HepG2 (cell line): ENCODE measurements around the gene GRHL1. TPM values are rescaled to one million over a fixed set of nuclear protein-coding genes. Genes with fewer than 3 reads are reported as not detected.
A peak's percentile ranks its signal among the peaks of the same experiment; 100 is the strongest.

Experiments used
- ATF4 ChIP-seq, 2 experiments: fragments of 450-650 bp in 1 of 2; sonication (generic) in 1 of 2; formaldehyde crosslinking; IDR thresholded peaks; 2 replicates each; pipeline versions ENCODE4 v1.5.0 to v1.8.0; 2020 to 2022; ENCODE audit warnings: mild to moderate bottlenecking in 1 of 2, missing genetic modification reagents in 1 of 2
- BHLHE40 ChIP-seq: IDR thresholded peaks from 2 replicates; pipeline ENCODE4 v1.6.1; 2011; ENCODE audit warnings: low read length, improper control_type of control experiment
- CEBPB ChIP-seq: IDR thresholded peaks from 2 replicates; pipeline ENCODE4 v1.6.1; 2011; ENCODE audit warnings: low read depth, low read length, improper control_type of control experiment, borderline replicate concordance
- DR1 ChIP-seq: sonication (generic); formaldehyde crosslinking; IDR thresholded peaks from 2 replicates; pipeline ENCODE4 v1.8.0; 2021; ENCODE audit warnings: mild to moderate bottlenecking, missing genetic modification reagents, inconsistent platforms
- EEA1 ChIP-seq: sonication (generic); formaldehyde crosslinking; IDR thresholded peaks from 2 replicates; pipeline ENCODE4 v1.5.1; 2020; ENCODE audit warnings: mild to moderate bottlenecking, missing genetic modification reagents, borderline replicate concordance
- ELK4 ChIP-seq: sonication (generic); formaldehyde crosslinking; IDR thresholded peaks from 2 replicates; pipeline ENCODE4 v1.9.0; 2021; ENCODE audit warnings: missing genetic modification reagents, borderline replicate concordance
- EZH2 ChIP-seq: conservative IDR thresholded peaks from 2 replicates; pipeline ENCODE4 v1.6.1; 2012; ENCODE audit warnings: mild to moderate bottlenecking, low read depth, low read length, moderate library complexity
- FOXO1 ChIP-seq: sonication (generic); formaldehyde crosslinking; IDR thresholded peaks from 2 replicates; pipeline ENCODE4 v1.4.0; 2020; ENCODE audit warnings: missing genetic modification reagents
- HHEX ChIP-seq: IDR thresholded peaks from 2 replicates; pipeline ENCODE4 v1.6.1; 2016; ENCODE audit warnings: control low read depth
- HIC2 ChIP-seq: sonication (generic); formaldehyde crosslinking; IDR thresholded peaks from 2 replicates; pipeline ENCODE4 v1.9.0; 2022; ENCODE audit warnings: low read depth, missing genetic modification reagents
- JDP2 ChIP-seq: sonication (generic); formaldehyde crosslinking; IDR thresholded peaks from 2 replicates; pipeline ENCODE4 v1.8.1; 2022; ENCODE audit warnings: missing genetic modification reagents, borderline replicate concordance
- KLF11 ChIP-seq: IDR thresholded peaks from 2 replicates; pipeline ENCODE4 v1.6.1; 2016; ENCODE audit warnings: missing compliant biosample characterization
- MXD4 ChIP-seq: IDR thresholded peaks from 2 replicates; pipeline ENCODE4 v1.6.1; 2016; ENCODE audit warnings: mild to moderate bottlenecking, missing biosample characterization, missing genetic modification reagents
- NFE2 ChIP-seq: sonication (generic); formaldehyde crosslinking; IDR thresholded peaks from 2 replicates; pipeline ENCODE4 v1.4.0; 2020; ENCODE audit warnings: missing genetic modification reagents
- NR0B2 ChIP-seq: sonication (generic); formaldehyde crosslinking; IDR thresholded peaks from 2 replicates; pipeline ENCODE4 v1.4.0; 2020; ENCODE audit warnings: mild to moderate bottlenecking, missing genetic modification reagents
- POLR2AphosphoS2 ChIP-seq: IDR thresholded peaks from 2 replicates; pipeline ENCODE4 v1.6.1; 2011; ENCODE audit warnings: low read depth, low read length, improper control_type of control experiment
- RXRB ChIP-seq: IDR thresholded peaks from 2 replicates; pipeline ENCODE4 v1.6.1; 2016; ENCODE audit warnings: borderline replicate concordance, missing genetic modification reagents, missing compliant biosample characterization
- SAP130 ChIP-seq: IDR thresholded peaks from 2 replicates; pipeline ENCODE4 v1.6.1; 2016; ENCODE audit warnings: low read depth
- TAF1 ChIP-seq: sonication (generic); formaldehyde crosslinking; IDR thresholded peaks from 2 replicates; pipeline ENCODE4 v1.4.0; 2020; ENCODE audit warnings: missing genetic modification reagents
- ZBTB44 ChIP-seq: sonication (generic); formaldehyde crosslinking; IDR thresholded peaks from 2 replicates; pipeline ENCODE4 v1.4.0; 2020; ENCODE audit warnings: missing genetic modification reagents
- ZBTB49 ChIP-seq: sonication (generic); formaldehyde crosslinking; IDR thresholded peaks from 2 replicates; pipeline ENCODE4 v1.4.0; 2020; ENCODE audit warnings: missing genetic modification reagents, borderline replicate concordance
- ZFAT ChIP-seq: sonication (generic); formaldehyde crosslinking; conservative IDR thresholded peaks from 2 replicates; pipeline ENCODE4 v1.8.1; 2023; ENCODE audit warnings: missing genetic modification reagents, inconsistent platforms
- ZNF263 ChIP-seq: sonication (generic); formaldehyde crosslinking; IDR thresholded peaks from 2 replicates; pipeline ENCODE4 v1.4.0; 2020; ENCODE audit warnings: missing genetic modification reagents
- ZNF776 ChIP-seq: sonication (generic); formaldehyde crosslinking; IDR thresholded peaks from 2 replicates; pipeline ENCODE4 v1.4.0; 2020; ENCODE audit warnings: mild to moderate bottlenecking, missing genetic modification reagents
- ZSCAN12 ChIP-seq: sonication (generic); formaldehyde crosslinking; IDR thresholded peaks from 2 replicates; pipeline ENCODE4 v1.9.0; 2021; ENCODE audit warnings: mild to moderate bottlenecking, missing genetic modification reagents
- polyA plus RNA-seq, 8 experiments: library from polyadenylated mRNA; depleted of rRNA in 3 of 8; stranded (reverse) in 7 of 8; unstranded in 1 of 8; fragments of >200 nt; fragmentation: Illumina TruSeq in 4 of 8; extraction: Trizol in 4 of 8; gene quantifications; 2 replicates each; pipeline versions ENCODE4 v1.2.1 to v1.2.3, GENCODE V29; 2011 to 2016; ENCODE audit warnings: low read depth in 4 of 8, missing spikeins in 1 of 8, mixed read lengths in 1 of 8; ENCODE audit not compliant: insufficient read depth in 1 of 8
- total RNA-seq, 5 experiments: library from RNA; depleted of rRNA; stranded (reverse); fragments of >200 nt; fragmentation: Illumina TruSeq; extraction: Trizol; gene quantifications; 2 replicates each; pipeline ENCODE4 v1.2.3, GENCODE V29; 2016; ENCODE audit warnings: low read depth in 1 of 5

The GRHL1 gene
- total and polyA plus RNA-seq, 2 of the 13 experiments (the other 11 are each of a cell fraction or from before 2014, with no cell fraction given), result 9.3 to 12.0 TPM

- TF ChIP-seq ATF4 (CRISPR knock-in tag; IDR thresholded peaks at IDR 0.05) (peak in 1 of 2 experiments; percentile 99; a peak in 2 of 4 replicates), DR1 (CRISPR knock-in tag) (no peak), EZH2 (no peak), ZBTB44 (no peak), ZNF776 (CRISPR knock-in tag) (no peak), NR0B2 (CRISPR knock-in tag) (no peak), ZFAT (CRISPR knock-in tag) (no peak), KLF11 (CRISPR knock-in tag) (no peak), SAP130 (CRISPR knock-in tag) (peak; percentile 41), FOXO1 (CRISPR knock-in tag) (peak; percentile 59; the same call in 1 of the 2 replicates), TAF1 (CRISPR knock-in tag) (no peak), HIC2 (CRISPR knock-in tag) (peak; percentile 90; the same call in 1 of the 2 replicates), MXD4 (no peak), JDP2 (CRISPR knock-in tag) (no peak), HHEX (CRISPR knock-in tag) (no peak), POLR2AphosphoS2 (no peak), ELK4 (CRISPR knock-in tag) (no peak), ZSCAN12 (CRISPR knock-in tag) (no peak), BHLHE40 (no peak), EEA1 (no peak), RXRB (CRISPR knock-in tag) (peak; percentile 96), ZBTB49 (CRISPR knock-in tag) (no peak), ZNF263 (CRISPR knock-in tag) (no peak), CEBPB (peak; percentile 99), NFE2 (CRISPR knock-in tag) (no peak)
Measured at GRCh38 chr2:10019174-10019573, 67.7 kb downstream of the GRHL1 start (continued).
